Dendritic cell treated with granulocyte-macrophage colony-stimulating factor and Interleukin-4, amounts not matched to agents 40 ng/mL and 50 ng/mL, for 4 days (primary cell): ENCODE results near the gene TIPIN.

Experiments
- H3K27ac Mint-ChIP-seq: one replicate; pipeline ENCODE4 v1.8.0; 2022; ENCODE audit warnings: mild to moderate bottlenecking, mixed read lengths
- H3K27me3 Mint-ChIP-seq: one replicate; pipeline ENCODE4 v1.8.0; 2022; ENCODE audit warnings: mild to moderate bottlenecking, mixed read lengths
- H3K36me3 Mint-ChIP-seq: one replicate; pipeline ENCODE4 v1.8.0; 2022; ENCODE audit warnings: low read depth, mixed read lengths
- H3K4me1 Mint-ChIP-seq: one replicate; pipeline ENCODE4 v1.8.0; 2022; ENCODE audit warnings: low read depth, mixed read lengths
- H3K4me3 Mint-ChIP-seq: one replicate; pipeline ENCODE4 v1.8.0; 2022; ENCODE audit warnings: mild to moderate bottlenecking, moderate library complexity, mixed read lengths
- H3K9me3 Mint-ChIP-seq: one replicate; pipeline ENCODE4 v1.8.0; 2022; ENCODE audit warnings: mixed read lengths
- intact Hi-C: fragments of 100-400 bp; cut with micrococcal nuclease; formaldehyde crosslinking; loops from one replicate; pipeline ENCODE4 v1.15.0; 2022

The TIPIN gene

DNA sequence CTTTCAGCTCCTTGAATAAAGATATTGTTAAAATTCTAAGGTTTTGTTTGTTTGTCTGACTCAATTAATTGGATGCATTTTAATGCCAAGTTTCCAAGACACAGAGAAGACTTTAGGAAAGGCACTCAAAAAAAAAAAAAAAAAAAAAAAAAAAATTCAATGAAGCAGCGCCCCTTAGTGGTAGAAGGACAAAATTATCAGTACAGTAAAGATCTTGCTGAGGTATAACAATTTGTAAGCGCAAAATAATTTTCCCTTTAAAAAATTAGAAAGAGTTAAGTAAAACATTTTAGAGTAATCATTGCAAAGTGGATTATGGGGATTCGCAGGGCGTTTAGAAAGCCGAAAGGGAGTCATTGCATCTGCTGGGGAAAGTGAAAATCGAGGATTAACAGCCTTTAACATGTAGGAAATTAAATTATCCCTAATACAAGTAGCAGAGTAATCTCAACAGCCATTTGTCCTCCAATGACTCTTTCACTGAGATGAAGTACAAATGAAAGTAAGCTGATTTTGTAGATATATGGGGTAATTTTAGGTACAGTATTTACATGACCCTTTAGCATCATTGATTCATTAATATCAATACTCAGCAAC, 68.9 kb downstream of the TIPIN start:
- Mint-ChIP-seq H3K9me3 (no peaks in the 10 kb centered on the region), H3K27me3 (peaks cover 3% of the 10 kb centered on the region), H3K4me1 (peaks cover 5% of the 10 kb centered on the region), H3K36me3 (no peaks in the 10 kb centered on the region), H3K27ac (no peak overlapping the region), H3K4me3 (no peak overlapping the region)
- intact Hi-C loops = loop anchor here (5.0 kb wide), 1 partner anchor 305 kb away; no protein-coding TSS in a partner anchor
